Activated effector memory CD4-positive, alpha-beta T cell treated with anti-CD3 and anti-CD28 coated beads, Interleukin-2, amount 50 U/mL, for 16 hours (primary cell): ENCODE results near the gene ADD1.
A peak's percentile ranks its signal among the peaks of the same experiment; 100 is the strongest.

Experiments
- DNase-seq: peaks from one replicate; pipeline ENCODE4 v3.0.0-alpha.2; 2020

ADD1 gene

GRCh38 chr4:2924765-2925301, 81.2 kb downstream of the ADD1 start:
- peak; percentile 50 for DNase-seq

- peak; percentile 33 for DNase-seq
Measured at GRCh38 chr4:2925496-2925895, 81.9 kb downstream of the ADD1 start.

GRCh38 chr4:2925931-2926860, 82.6 kb downstream of the ADD1 start:
- peak; percentile 60 for DNase-seq

GRCh38 chr4:2927016-2927695, 83.5 kb downstream of the ADD1 start:
- peak; percentile 48 for DNase-seq

GRCh38 chr4:2927696-2928075, 84.0 kb downstream of the ADD1 start:
- DNase-seq = peak; percentile 48

- DNase-seq = peak; percentile 57
Measured at GRCh38 chr4:2928242-2929176, 84.9 kb downstream of the ADD1 start.

- peak; percentile 47 for DNase-seq
Measured at GRCh38 chr4:2929469-2929868, 85.8 kb downstream of the ADD1 start.

GRCh38 chr4:2930135-2930757, 86.6 kb downstream of the ADD1 start:
- peak; percentile 58 for DNase-seq

- peak; percentile 64 for DNase-seq
Measured at GRCh38 chr4:2930758-2931511, 87.3 kb downstream of the ADD1 start.

- DNase-seq = peak; percentile 83
Measured at GRCh38 chr4:2931512-2932301, 88.1 kb downstream of the ADD1 start.

GRCh38 chr4:2932321-2932950, 88.8 kb downstream of the ADD1 start:
- DNase-seq = peak; percentile 68

- peak; percentile 73 for DNase-seq
Measured at GRCh38 chr4:2932951-2933565, 89.4 kb downstream of the ADD1 start.

- DNase-seq = no peak
Measured at GRCh38 chr4:2933566-2934076, 90.0 kb downstream of the ADD1 start.

GRCh38 chr4:2934077-2934812, 90.6 kb downstream of the ADD1 start:
- peak; percentile 83 for DNase-seq

- peak; percentile 98 for DNase-seq
Measured at GRCh38 chr4:2934813-2935761, 91.4 kb downstream of the ADD1 start.

- peak; percentile 91 for DNase-seq
Measured at GRCh38 chr4:2935762-2936743, 92.4 kb downstream of the ADD1 start.
